Left renal pelvis (tissue), 4 donors: ENCODE measurements around the gene DGCR6L. TPM values are rescaled to one million over a fixed set of nuclear protein-coding genes. Genes with fewer than 3 reads are reported as not detected.
"Not testable (repeated sequence)": the region's sequence is repeated elsewhere in the genome, so short reads cannot be mapped to it uniquely, and the experiment has no call there.

Experiments
- DNase-seq, 4 donors: peaks; one replicate each; pipeline ENCODE4 v3.0.0-alpha.2; 2013; ENCODE audit warnings: low read depth in 4 of 4, low spot score in 3 of 4
- polyA plus RNA-seq, 4 donors: library from polyadenylated mRNA; unstranded; fragments of 120-200 nt; gene quantifications; one replicate each; pipeline ENCODE4 v1.2.1, GENCODE V29; 2013; ENCODE audit not compliant: insufficient read length in 4 of 4

Gene DGCR6L
- polyA plus RNA-seq, 4 donors: 41.8 to 61.4 (median 45.7) TPM

GRCh38 chr22:20279662-20280134 lies 40.2 kb downstream of the DGCR6L start:
- DNase-seq: no peak

- DNase-seq: not testable (repeated sequence)
These were observed 41.0 kb downstream of the DGCR6L start for GRCh38 chr22:20278726-20279490.

- not testable (repeated sequence) for DNase-seq
These were observed 41.8 kb downstream of the DGCR6L start for GRCh38 chr22:20277936-20278635.

GRCh38 chr22:20276468-20276867 lies 43.4 kb downstream of the DGCR6L start:
- DNase-seq: no peak

GRCh38 chr22:20275836-20276235 lies 44.0 kb downstream of the DGCR6L start:
- DNase-seq: no peak

GRCh38 chr22:20275325-20275724 lies 44.5 kb downstream of the DGCR6L start:
- DNase-seq: not testable (repeated sequence)

GRCh38 chr22:20274374-20274773 lies 45.5 kb downstream of the DGCR6L start:
- DNase-seq: not testable (repeated sequence)

GRCh38 chr22:20273758-20274181 lies 46.1 kb downstream of the DGCR6L start:
- no peak for DNase-seq

GRCh38 chr22:20272700-20273099 lies 47.2 kb downstream of the DGCR6L start:
- no peak for DNase-seq

GRCh38 chr22:20272174-20272573 lies 47.7 kb downstream of the DGCR6L start:
- DNase-seq: no peak

- DNase-seq: no peak
These were observed 48.5 kb downstream of the DGCR6L start for GRCh38 chr22:20271114-20271994.

GRCh38 chr22:20270190-20271113 lies 49.4 kb downstream of the DGCR6L start:
- not testable (repeated sequence) for DNase-seq

- DNase-seq: not testable (repeated sequence)
These were observed 50.2 kb downstream of the DGCR6L start for GRCh38 chr22:20269673-20270072.

GRCh38 chr22:20269201-20269600 lies 50.7 kb downstream of the DGCR6L start:
- not testable (repeated sequence) for DNase-seq

- DNase-seq: no peak
These were observed 51.4 kb downstream of the DGCR6L start, which contains the start of gene RTN4R for GRCh38 chr22:20268279-20269012. Gene RTN4R (minus strand): TSS chr22:20268318. CDS start chr22:20268092, 226 bp downstream.

GRCh38 chr22:20267441-20268278 lies 52.2 kb downstream of the DGCR6L start:
- DNase-seq: no peak

- DNase-seq: not testable (repeated sequence)
These were observed 53.0 kb downstream of the DGCR6L start for GRCh38 chr22:20266667-20267440.
